HepG2 (cell line): Measurements from ENCODE around the gene RGS6.

Source experiments
- CREM ChIP-seq, 2 experiments: sonication (generic) in 1 of 2; formaldehyde crosslinking in 1 of 2; IDR thresholded peaks; 2 replicates each; pipeline versions ENCODE4 v1.4.0 to v1.6.1; 2016 to 2020; ENCODE audit warnings: antibody characterized with exemption in 1 of 2, mild to moderate bottlenecking in 1 of 2, missing genetic modification reagents in 1 of 2
- EP300 ChIP-seq, 3 experiments: sonication (generic) in 1 of 3; formaldehyde crosslinking in 1 of 3; IDR thresholded peaks; 2 replicates each; pipeline versions ENCODE4 v1.5.1 to v1.6.1; 2011 to 2020; ENCODE audit warnings: low read depth in 2 of 3, low read length in 2 of 3, borderline replicate concordance in 1 of 3, improper control_type of control experiment in 1 of 3, mild to moderate bottlenecking in 1 of 3, missing genetic modification reagents in 1 of 3, moderate library complexity in 1 of 3
- HDAC1 ChIP-seq: sonication (generic); formaldehyde crosslinking; IDR thresholded peaks from 2 replicates; pipeline ENCODE4 v1.5.1; 2020; ENCODE audit warnings: mild to moderate bottlenecking, missing genetic modification reagents
- IRF2 ChIP-seq: IDR thresholded peaks from 2 replicates; pipeline ENCODE4 v1.6.1; 2018; ENCODE audit warnings: missing genetic modification reagents, missing compliant biosample characterization
- NR2F2 ChIP-seq: IDR thresholded peaks from 2 replicates; pipeline ENCODE4 v1.6.1; 2012; ENCODE audit warnings: low read depth, inconsistent platforms, borderline replicate concordance
- RFX1 ChIP-seq: fragments of 450-650 bp; IDR thresholded peaks from 2 replicates; pipeline ENCODE4 v1.6.1; 2017
- RFX5 ChIP-seq: IDR thresholded peaks from 2 replicates; pipeline ENCODE4 v1.6.1; 2011; ENCODE audit warnings: low read depth, low read length, improper control_type of control experiment
- TCF12 ChIP-seq, 2 experiments: fragments of 450-650 bp in 1 of 2; sonication (generic) in 1 of 2; formaldehyde crosslinking in 1 of 2; IDR thresholded peaks; 2 replicates each; pipeline versions ENCODE4 v1.6.1 to v1.8.0; 2017 to 2022; ENCODE audit warnings: antibody characterized with exemption in 1 of 2, mild to moderate bottlenecking in 1 of 2, missing genetic modification reagents in 1 of 2, moderate library complexity in 1 of 2
- ZNF766 ChIP-seq: sonication (generic); formaldehyde crosslinking; IDR thresholded peaks from 2 replicates; pipeline ENCODE4 v1.5.0; 2020; ENCODE audit warnings: missing genetic modification reagents, borderline replicate concordance
- TF ChIP-seq, protein P1 (sequence below): sonication (generic); formaldehyde crosslinking; IDR thresholded peaks from 2 replicates; pipeline ENCODE4 v1.5.0; 2020; ENCODE audit warnings: mild to moderate bottlenecking, missing genetic modification reagents, moderate library complexity
- TF ChIP-seq, protein P2 (sequence below): conservative IDR thresholded peaks from 2 replicates; pipeline ENCODE4 v1.6.1; 2018; ENCODE audit warnings: missing genetic modification reagents
- TF ChIP-seq, protein P3 (sequence below): IDR thresholded peaks from 2 replicates; pipeline ENCODE4 v1.6.1; 2016; ENCODE audit warnings: low read depth, missing genetic modification reagents, missing compliant biosample characterization
- TF ChIP-seq, protein P4 (sequence below): sonication (generic); formaldehyde crosslinking; IDR thresholded peaks from 2 replicates; pipeline ENCODE4 v1.4.0; 2020; ENCODE audit warnings: missing genetic modification reagents, borderline replicate concordance
- TF ChIP-seq, protein P5 (sequence below): sonication (generic); formaldehyde crosslinking; IDR thresholded peaks from 2 replicates; pipeline ENCODE4 v1.8.1; 2023; ENCODE audit warnings: mild to moderate bottlenecking, missing genetic modification reagents, borderline replicate concordance

DNA sequence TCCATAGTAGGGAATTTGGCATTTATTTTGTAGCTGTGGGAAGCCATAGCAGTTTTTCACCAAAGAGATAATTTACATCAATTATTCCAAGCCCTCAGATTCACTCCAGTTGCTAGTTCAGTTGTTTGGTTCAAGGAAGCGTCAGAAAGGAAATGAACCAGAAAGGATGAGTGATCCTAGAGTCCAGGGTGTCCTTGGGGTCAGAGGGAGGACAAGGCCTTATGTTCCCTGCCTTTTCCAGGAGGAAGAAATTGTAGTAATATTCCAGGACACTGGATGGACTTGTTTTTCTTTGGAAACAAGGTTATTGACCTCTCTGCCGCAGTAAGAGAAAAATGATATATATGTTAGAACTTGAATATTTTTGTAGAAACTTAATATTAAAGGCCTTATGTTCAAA, 409.5 kb downstream of the RGS6 start:
- TF ChIP-seq CREM (IDR thresholded peaks at IDR 0.05) = no peak
- no peak for TF ChIP-seq CREM (CRISPR knock-in tag; IDR thresholded peaks at IDR 0.05)
- no peak for TF ChIP-seq HDAC1 (CRISPR knock-in tag)
- TF ChIP-seq, protein P1, sequence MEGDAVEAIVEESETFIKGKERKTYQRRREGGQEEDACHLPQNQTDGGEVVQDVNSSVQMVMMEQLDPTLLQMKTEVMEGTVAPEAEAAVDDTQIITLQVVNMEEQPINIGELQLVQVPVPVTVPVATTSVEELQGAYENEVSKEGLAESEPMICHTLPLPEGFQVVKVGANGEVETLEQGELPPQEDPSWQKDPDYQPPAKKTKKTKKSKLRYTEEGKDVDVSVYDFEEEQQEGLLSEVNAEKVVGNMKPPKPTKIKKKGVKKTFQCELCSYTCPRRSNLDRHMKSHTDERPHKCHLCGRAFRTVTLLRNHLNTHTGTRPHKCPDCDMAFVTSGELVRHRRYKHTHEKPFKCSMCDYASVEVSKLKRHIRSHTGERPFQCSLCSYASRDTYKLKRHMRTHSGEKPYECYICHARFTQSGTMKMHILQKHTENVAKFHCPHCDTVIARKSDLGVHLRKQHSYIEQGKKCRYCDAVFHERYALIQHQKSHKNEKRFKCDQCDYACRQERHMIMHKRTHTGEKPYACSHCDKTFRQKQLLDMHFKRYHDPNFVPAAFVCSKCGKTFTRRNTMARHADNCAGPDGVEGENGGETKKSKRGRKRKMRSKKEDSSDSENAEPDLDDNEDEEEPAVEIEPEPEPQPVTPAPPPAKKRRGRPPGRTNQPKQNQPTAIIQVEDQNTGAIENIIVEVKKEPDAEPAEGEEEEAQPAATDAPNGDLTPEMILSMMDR (CRISPR knock-in tag) = no peak
- TF ChIP-seq RFX1 = no peak
- TF ChIP-seq RFX5 = no peak
- TF ChIP-seq, protein P2, sequence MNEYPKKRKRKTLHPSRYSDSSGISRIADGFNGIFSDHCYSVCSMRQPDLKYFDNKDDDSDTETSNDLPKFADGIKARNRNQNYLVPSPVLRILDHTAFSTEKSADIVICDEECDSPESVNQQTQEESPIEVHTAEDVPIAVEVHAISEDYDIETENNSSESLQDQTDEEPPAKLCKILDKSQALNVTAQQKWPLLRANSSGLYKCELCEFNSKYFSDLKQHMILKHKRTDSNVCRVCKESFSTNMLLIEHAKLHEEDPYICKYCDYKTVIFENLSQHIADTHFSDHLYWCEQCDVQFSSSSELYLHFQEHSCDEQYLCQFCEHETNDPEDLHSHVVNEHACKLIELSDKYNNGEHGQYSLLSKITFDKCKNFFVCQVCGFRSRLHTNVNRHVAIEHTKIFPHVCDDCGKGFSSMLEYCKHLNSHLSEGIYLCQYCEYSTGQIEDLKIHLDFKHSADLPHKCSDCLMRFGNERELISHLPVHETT = no peak
- TF ChIP-seq NR2F2 = no peak
- TF ChIP-seq EP300 (IDR thresholded peaks at IDR 0.05; ENCODE audit: low read depth in 2 of 2, low read length in 2 of 2) = no peak
- no peak for TF ChIP-seq EP300 (CRISPR knock-in tag; IDR thresholded peaks at IDR 0.05; ENCODE audit: borderline replicate concordance)
- no peak for TF ChIP-seq IRF2 (CRISPR knock-in tag)
- TF ChIP-seq, protein P3, sequence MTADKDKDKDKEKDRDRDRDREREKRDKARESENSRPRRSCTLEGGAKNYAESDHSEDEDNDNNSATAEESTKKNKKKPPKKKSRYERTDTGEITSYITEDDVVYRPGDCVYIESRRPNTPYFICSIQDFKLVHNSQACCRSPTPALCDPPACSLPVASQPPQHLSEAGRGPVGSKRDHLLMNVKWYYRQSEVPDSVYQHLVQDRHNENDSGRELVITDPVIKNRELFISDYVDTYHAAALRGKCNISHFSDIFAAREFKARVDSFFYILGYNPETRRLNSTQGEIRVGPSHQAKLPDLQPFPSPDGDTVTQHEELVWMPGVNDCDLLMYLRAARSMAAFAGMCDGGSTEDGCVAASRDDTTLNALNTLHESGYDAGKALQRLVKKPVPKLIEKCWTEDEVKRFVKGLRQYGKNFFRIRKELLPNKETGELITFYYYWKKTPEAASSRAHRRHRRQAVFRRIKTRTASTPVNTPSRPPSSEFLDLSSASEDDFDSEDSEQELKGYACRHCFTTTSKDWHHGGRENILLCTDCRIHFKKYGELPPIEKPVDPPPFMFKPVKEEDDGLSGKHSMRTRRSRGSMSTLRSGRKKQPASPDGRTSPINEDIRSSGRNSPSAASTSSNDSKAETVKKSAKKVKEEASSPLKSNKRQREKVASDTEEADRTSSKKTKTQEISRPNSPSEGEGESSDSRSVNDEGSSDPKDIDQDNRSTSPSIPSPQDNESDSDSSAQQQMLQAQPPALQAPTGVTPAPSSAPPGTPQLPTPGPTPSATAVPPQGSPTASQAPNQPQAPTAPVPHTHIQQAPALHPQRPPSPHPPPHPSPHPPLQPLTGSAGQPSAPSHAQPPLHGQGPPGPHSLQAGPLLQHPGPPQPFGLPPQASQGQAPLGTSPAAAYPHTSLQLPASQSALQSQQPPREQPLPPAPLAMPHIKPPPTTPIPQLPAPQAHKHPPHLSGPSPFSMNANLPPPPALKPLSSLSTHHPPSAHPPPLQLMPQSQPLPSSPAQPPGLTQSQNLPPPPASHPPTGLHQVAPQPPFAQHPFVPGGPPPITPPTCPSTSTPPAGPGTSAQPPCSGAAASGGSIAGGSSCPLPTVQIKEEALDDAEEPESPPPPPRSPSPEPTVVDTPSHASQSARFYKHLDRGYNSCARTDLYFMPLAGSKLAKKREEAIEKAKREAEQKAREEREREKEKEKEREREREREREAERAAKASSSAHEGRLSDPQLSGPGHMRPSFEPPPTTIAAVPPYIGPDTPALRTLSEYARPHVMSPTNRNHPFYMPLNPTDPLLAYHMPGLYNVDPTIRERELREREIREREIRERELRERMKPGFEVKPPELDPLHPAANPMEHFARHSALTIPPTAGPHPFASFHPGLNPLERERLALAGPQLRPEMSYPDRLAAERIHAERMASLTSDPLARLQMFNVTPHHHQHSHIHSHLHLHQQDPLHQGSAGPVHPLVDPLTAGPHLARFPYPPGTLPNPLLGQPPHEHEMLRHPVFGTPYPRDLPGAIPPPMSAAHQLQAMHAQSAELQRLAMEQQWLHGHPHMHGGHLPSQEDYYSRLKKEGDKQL = no peak
- TF ChIP-seq, protein P4, sequence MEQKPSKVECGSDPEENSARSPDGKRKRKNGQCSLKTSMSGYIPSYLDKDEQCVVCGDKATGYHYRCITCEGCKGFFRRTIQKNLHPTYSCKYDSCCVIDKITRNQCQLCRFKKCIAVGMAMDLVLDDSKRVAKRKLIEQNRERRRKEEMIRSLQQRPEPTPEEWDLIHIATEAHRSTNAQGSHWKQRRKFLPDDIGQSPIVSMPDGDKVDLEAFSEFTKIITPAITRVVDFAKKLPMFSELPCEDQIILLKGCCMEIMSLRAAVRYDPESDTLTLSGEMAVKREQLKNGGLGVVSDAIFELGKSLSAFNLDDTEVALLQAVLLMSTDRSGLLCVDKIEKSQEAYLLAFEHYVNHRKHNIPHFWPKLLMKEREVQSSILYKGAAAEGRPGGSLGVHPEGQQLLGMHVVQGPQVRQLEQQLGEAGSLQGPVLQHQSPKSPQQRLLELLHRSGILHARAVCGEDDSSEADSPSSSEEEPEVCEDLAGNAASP (CRISPR knock-in tag) = no peak
- no peak for TF ChIP-seq TCF12 (IDR thresholded peaks at IDR 0.05)
- no peak for TF ChIP-seq TCF12 (CRISPR knock-in tag; IDR thresholded peaks at IDR 0.05)
- TF ChIP-seq, protein P5, sequence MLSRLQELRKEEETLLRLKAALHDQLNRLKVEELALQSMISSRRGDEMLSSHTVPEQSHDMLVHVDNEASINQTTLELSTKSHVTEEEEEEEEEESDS (CRISPR knock-in tag) = no peak
- no peak for TF ChIP-seq ZNF766 (CRISPR knock-in tag)
